GM18868 (cell line): ENCODE data around the gene VAV2.
A peak's percentile ranks its signal among the peaks of the same experiment; 100 is the strongest.

ENCODE experiments used
- ATAC-seq: cut with Tn5 transposase; IDR thresholded peaks from one replicate; pipeline ENCODE4 v1.9.1; 2021; ENCODE audit warnings: mild to moderate bottlenecking, moderate library complexity; ENCODE audit not compliant: unreplicated experiment

The VAV2 gene, protein sequence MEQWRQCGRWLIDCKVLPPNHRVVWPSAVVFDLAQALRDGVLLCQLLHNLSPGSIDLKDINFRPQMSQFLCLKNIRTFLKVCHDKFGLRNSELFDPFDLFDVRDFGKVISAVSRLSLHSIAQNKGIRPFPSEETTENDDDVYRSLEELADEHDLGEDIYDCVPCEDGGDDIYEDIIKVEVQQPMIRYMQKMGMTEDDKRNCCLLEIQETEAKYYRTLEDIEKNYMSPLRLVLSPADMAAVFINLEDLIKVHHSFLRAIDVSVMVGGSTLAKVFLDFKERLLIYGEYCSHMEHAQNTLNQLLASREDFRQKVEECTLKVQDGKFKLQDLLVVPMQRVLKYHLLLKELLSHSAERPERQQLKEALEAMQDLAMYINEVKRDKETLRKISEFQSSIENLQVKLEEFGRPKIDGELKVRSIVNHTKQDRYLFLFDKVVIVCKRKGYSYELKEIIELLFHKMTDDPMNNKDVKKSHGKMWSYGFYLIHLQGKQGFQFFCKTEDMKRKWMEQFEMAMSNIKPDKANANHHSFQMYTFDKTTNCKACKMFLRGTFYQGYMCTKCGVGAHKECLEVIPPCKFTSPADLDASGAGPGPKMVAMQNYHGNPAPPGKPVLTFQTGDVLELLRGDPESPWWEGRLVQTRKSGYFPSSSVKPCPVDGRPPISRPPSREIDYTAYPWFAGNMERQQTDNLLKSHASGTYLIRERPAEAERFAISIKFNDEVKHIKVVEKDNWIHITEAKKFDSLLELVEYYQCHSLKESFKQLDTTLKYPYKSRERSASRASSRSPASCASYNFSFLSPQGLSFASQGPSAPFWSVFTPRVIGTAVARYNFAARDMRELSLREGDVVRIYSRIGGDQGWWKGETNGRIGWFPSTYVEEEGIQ

DNA sequence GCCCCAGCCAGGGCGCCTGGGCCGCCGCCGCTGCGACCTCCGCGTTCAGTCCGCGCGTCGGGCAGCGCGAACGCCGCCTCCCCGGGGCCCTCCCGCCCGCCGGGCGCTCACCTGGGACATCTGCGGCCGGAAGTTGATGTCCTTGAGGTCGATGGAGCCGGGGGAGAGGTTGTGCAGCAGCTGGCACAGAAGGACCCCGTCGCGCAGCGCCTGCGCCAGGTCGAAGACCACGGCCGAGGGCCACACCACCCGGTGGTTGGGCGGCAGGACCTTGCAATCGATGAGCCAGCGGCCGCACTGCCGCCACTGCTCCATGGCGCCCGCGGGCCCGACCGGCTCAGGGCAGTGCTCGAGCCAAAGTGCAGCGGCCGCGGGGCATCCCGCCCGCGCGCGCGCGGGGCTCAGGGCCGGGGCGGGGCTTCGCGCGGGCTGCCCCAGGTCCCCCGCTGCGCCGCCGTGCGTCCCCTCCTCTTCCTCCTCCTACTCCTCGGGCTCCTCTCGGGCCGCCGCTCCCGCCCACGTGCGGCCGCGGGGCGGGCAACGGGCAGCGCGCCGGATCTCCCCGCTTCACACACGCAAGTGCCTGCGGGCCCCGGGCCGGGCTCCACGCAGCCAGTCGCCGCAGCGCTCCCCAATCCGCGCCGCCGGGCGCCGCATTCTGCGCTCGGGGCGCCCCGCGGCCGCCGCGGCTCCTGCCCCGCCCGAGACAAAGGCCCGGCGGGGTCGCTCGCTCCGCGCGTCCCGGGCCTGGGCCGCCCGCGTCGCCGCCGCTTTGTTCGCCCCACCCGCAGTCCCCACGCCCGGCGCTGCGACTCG lies at the start of gene VAV2:
Gene VAV2, minus strand, starts transcription at position 361 of the 816 bp plus-strand sequence. Its CDS starts 46 bp downstream, at position 315.
- peak; percentile 44 for ATAC-seq

DNA sequence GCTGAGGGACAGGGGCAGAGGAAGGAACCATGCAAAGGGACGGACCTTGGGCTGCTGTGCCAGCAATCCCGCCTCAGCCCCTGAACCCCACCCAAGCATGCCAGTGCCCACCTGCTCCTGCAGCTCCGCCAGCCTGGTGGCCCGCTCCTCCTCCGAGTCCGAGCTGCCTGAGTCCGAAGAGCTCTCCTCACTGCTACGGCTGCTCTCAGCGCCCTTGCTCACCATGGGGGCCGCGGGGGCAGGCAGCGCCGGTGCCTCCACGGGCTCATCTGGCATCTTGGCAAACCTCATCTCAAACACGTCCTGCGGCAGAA lies 49.5 kb upstream of the VAV2 start:
- ATAC-seq = no peak

DNA sequence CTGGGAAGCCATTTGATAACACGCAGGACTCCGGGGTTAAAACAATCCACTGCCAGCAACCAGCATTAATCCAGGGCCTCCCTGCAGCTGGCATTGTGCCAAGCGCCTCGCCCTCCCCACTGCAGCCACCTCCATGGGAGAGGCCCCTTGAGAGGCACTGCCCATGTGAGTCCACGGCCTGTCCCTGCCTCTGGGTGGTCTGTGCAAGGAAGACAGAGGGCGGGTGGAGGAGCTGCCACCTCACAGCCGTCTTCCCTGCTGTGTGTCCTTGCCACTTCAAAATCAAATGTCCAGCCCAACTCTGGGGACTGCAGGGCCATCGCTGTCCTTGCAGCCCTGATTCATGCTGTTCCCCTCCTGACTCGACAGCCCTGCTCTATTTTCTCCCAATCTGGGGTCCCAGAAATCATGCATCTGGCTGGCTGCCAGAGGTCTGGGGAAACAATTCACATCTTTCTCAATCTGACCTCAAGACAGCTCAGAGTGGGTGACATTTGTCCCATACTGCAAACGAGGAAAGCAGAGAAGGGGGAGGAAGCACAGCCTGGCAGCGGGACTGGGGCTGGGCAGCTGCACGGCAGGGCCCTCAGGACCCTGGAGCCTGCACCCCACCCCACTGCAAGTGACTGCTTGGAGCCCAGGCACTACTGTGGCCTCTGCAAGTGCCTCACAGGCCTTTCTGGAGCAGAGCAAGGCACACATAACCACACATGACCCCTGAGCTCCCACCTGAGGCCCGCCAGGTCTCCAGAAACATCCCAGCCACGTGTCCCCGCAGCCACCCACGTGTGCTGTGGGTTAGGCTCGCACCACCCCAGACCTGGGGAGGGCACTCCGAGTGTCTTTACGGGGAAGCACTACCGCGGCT lies 48.9 kb upstream of the VAV2 start:
- no peak for ATAC-seq

DNA sequence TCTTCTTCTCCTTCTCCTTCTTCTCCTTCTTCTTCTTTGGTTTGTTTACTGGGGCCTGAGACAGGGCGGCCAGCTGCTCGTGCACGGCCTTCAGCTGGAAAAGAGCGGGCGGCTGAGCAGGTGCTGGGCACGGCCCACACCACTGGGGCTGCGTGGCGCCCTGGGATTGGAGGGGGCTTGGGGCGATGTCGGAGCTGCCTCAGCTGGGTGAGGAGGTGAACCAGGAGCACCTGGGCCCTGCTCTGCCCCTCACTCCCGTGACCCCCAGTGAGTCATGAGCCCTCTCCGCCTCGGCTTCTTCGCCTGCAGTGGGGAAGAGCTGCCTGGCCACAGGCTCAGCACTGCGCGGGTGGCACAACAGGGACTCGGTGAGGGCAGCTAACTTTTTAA lies 48.0 kb upstream of the VAV2 start:
- ATAC-seq = no peak

DNA sequence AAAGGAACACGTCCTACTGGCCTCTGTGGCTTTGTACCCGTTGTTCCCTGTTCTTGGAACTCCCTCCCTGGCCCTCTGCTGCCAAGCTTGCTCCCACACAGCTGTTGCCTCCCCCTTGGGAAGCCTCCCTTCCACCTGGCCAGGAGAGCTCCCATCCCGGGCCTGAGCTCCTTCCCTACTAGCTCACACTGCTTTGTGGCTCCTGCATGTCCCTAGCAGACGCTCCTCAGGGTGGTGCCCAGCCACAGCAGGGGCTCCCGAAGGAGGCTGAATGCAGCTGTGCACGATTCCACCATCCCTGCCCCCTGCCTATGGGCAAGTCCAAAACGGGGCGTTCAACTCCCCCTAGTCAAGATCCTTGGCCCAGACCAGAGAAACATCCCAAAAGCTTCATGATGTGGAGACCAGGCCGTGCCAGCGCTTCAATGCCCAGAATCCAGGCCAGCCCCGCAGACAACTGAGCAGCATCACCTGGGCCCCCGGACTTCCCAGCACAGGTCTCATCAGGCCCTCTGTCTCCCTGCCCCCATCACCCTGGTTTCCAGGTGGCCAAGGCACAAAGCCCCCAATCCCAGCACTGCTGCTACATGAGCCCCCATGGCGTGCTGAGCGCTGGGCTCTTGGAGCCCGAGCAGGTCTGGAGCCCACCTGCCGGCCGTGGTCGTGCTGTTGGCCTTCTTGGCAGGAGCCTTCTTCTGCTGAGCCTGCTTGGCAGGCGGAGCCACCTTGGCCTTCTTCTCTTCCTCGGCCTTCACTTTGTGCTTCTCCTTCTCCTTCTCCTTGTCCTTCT lies 47.5 kb upstream of the VAV2 start:
- ATAC-seq = no peak

DNA sequence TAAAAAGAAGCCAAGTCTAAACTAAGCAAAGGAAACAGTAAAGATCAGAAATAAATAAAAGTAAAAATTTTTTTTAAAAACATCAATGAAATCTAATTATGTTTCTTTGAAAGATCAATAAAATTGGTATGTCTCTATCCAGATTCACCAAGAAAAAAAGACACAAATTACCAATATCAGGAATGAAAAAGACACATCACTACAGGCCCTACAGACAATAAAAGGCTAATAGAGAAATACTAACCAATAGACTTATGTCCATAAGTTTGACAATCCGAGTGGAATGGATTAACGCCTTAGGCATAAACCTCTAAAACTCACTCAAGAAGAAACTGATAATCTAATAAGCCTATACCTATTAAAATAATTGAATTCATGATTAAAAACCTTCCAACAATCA lies 45.5 kb upstream of the VAV2 start:
- ATAC-seq = no peak

DNA sequence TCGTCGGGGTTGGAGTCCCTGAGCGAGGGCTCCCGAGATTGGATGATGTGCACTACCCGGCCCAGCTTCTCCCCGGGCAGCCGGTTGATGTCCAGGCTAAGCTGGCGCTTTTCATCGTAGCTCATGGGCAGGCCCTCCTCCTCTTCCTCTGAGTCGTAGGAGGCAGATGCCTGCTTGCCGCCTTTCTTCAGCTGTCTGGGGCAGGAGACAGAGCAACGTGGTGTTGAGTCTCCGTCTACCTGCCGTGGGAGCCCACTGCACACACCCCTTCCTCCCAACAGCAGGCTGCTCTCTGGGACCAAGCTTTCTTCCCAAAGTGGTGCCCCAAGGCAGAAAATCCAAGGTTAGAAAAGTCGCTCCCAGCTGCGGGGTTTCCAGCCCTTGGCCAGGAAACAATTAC lies 44.0 kb upstream of the VAV2 start:
- ATAC-seq = no peak

DNA sequence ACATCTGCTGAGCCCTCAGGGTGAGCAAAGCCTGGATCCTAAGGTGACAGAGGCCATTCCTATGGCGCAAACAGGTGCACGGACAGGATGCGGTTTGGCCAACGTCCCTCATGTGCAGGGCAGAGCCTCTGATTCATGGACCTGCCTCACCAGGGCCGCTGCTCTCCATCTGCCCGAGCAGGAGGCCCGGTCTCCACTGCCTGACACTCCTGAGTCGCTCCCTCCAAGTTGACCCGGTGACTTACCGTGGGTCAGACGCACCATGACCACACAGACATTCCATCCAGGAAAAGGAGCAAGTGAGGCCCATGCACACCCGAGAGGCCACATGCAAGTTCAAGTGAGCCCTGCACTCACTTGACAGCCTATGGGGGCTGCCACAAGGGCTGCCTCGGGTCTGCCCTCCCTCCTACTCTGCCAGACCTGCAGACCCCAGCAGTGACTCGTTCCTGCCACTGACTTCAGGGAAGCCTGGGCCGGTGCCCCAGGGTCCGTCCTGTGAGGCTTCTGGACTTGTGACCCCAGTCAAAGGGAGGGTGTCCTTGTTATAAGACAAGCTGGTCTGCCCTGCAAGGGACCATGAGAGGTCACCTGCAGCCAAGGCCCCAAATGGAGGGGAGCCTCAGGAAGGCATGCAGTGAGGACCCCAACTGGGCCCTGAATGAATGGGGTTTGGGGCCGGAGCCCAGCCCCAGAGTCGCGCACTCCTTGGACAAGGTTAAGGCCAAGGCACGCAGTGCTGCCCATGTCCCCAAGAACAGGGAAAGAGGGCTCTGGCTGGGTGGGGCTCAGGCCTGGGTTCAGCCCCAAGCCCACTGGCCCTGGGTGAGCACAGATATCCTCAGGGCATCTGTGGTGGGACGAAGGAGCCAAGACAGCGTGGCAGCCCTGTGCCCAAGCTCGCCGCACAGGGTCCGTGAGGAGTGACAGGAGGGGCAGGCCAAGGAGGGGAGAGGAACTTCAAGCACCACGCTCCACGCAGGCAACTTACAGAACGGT lies 43.2 kb upstream of the VAV2 start:
- no peak for ATAC-seq

DNA sequence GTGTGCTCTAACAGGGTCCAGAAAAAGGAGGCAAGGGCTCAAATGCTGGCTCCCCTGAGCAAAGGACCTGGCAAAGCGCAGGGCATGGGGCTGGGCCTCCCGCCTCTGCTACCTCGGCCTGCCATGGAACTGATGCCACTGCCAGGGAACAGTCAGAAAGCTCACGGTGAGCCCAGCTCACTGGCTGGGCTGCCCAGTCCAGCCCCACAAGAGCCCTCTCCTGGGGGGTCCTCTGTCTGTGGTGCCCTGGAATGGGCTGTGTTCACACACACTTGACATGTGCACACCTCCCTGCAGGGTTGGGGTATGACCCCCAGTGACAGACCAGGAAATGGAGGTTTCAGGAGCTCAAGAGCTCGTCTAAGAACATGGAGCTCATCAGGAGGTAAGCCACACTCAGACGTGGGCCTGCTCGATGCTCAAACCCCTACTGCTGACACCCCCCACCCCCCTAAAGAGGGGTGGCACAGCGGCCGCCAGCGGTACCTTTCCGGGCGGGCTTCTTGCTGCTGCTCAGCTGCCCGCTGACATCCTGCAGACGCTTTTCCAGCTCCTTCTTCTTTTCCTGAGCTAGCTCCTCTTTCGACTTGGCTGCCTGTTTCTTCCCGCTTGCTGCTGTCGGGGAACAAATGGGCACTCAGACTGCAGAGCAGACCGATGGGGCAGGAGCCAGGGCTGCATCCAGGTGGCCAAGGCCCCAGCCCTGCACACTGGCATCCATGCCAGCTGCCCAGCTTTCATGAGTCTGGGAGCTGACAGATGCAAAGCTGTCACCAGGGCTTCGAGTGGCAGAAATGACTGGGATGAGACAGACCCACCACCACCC lies 42.3 kb upstream of the VAV2 start:
- no peak for ATAC-seq

DNA sequence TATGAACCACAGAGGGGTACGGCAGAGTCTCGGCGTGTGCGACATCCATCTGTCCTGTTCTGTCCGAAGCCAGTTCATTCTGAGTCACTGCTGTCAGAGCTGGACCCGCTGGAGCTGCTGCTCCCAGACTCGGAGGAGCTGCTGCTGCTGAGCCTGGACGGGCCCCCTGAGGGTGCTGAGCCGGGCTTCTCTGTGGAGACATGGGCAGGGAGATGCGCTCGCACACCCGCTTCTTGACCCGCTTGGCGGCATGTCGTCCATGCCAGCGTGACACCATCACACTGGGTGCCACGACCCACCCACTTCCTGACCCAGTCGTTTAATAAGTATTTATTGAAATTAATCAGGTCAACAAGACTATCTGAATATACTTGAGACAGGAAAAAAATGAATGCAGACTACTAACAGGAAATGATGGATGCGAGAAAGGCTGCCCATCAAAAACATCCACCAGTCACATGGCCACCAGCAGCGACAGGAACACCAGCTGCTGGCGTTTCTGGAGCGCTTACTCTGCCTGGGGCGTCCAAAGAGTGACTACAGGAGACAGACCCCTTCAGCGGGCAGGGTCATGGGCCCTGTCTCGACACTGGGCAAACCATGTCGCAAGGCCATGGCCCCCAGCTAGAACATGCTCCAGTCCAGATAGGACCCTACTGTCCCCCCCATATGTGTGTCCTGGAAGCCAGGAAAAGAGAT lies 41.5 kb upstream of the VAV2 start:
- no peak for ATAC-seq

DNA sequence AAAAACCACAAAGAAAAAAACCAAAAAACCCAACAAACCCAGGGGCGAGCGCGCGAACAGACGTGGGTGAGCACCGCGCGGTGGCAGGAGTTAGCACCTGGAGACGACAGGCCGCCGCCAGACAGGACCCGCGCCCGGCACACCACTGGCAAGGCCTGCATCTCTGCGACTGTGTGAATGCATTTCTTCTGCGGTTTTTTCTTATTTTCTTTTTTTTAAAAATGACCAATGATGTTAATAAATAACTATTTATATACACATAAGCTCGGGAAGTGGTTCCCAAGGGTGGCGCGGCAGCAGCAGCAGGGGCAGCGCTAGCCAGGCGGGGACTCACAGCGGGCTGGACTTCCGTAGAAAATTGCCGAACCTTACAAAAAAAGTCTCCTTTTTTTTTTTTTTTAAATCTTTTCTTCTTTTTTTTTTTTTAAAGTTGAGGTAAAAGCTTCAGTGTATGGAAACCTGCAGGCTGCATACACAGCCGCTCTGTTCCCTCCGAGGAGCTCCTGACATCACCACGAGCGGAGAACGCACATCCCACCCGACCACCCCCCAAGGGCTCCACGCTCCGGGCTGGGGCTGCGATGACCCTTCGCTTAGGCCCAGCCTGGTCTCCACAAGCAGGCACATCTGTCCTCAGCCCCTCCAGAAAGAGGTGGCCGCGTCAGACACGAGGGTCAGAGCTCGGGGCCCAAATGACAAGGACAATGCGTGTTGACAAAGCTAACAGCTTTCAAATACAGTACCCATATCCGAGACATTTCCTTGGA lies 40.5 kb upstream of the VAV2 start:
- no peak for ATAC-seq

DNA sequence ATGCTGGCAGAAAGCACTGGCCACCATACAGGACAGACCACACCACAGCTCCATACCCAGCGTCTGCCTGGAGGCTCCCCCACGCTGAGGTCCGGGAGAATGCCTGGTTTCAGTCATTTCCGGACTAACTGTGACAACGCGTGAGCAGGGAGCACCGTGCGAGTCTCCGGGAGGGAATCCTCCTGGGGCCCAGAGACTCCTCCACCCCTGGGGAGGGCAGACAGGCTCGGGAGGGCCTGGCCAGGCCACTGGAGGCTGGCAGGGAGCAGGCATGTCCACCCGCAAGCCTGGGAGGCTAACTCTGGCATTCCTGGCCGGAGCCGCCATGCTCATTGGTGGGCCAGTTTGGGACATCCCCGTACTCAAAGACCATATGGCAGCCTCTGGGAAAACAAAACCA lies 39.7 kb upstream of the VAV2 start:
- ATAC-seq = no peak

DNA sequence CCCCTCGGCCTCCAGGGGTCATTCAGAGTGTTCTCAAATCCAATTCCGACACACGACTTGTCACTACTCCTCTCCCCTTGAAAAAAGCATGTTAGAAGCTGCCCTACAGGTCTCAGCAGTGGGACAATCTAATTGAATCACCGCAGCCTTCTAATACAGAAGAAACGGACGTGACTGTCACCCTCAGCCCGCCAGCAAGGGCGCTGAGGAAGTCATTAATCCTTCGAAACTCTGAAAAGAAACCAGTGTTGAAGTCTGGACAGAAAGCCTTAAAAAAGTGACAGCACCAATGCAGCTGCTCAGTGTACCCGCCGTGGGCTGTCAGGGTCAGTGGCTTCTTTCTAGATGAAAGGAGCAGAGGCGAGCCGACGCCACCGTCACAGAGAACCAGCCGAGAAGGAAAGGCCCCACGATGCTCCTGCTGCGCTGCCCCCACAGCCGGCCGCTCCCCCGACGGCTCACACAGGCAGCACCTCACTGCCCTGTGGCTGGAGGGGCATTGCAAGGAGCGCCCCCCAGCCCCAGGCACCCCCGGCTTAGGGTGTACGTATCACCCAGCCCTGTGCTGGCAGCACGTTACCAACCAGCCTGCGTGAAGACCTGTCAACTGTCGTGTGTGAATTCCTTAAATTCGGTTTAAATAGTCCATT lies 38.8 kb upstream of the VAV2 start:
- ATAC-seq = no peak

DNA sequence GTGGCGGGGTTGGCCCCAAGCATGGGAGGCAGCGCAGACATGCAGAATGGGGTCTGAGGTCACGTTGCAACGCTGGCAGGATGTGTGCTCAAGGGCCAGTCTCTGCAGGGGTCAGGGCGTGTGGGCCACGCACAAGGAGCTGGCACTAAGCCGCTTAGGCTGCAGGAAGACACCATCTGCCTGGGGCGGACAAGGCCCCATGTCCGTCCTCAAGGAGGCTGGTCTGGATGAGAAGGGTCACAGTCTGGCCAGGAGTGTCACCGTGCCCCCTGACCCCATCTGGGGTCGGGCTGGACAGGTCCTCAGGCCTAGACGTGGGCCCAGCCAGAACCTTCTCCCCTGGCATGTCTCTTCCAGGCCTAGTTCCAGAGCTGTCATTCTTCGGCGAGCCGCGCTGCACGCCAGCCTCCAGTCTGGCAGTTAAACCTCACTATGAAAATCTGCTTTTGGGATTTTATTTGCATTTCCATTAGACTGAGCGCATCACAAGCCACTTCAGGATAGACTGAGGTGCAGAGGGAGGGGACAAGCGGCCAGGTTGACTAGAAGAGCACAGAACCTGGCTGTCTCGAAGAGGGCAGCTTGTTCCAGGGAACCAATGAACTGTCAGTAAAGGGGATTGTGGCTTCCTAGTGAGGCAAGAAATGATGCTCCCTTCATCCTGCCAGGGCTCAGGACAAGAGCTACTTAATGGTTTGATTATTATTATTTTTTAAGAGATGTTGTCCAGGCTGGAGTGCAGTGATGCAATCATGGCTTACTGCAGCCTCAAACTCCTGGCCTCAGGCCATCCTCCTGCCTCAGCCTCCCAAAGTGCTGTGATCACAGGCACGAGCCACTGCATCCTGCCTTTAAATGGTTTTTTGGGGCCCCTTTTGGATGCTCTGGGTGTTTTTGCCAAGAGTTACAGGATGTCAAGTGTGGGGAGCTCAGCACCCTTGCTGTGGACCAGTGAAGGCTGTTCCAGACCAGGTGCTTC lies 37.4 kb upstream of the VAV2 start:
- ATAC-seq = no peak
